HepG2 (cell line): Measurements from ENCODE around the gene CRNN. TPM values are rescaled to one million over a fixed set of nuclear protein-coding genes. Genes with fewer than 3 reads are reported as not detected.

Source experiments
- EHMT2 ChIP-seq: fragments of 200-600 bp; sonication (generic); IDR thresholded peaks from 2 replicates; pipeline ENCODE4 v1.7.0; 2017; ENCODE audit warnings: antibody characterized with exemption, low read depth, low read length, borderline replicate concordance
- GABPB1 ChIP-seq: IDR thresholded peaks from 2 replicates; pipeline ENCODE4 v1.6.1; 2016; ENCODE audit warnings: mild to moderate bottlenecking, missing genetic modification reagents, moderate library complexity, missing compliant biosample characterization
- MTA1 ChIP-seq: sonication (generic); formaldehyde crosslinking; IDR thresholded peaks from 2 replicates; pipeline ENCODE4 v1.4.0; 2020; ENCODE audit warnings: missing genetic modification reagents, mild to moderate bottlenecking, borderline replicate concordance
- PHF8 ChIP-seq: sonication (generic); formaldehyde crosslinking; IDR thresholded peaks from 2 replicates; pipeline ENCODE4 v1.5.0; 2020; ENCODE audit warnings: missing genetic modification reagents
- TP53 ChIP-seq: sonication (generic); formaldehyde crosslinking; conservative IDR thresholded peaks from 2 replicates; pipeline ENCODE4 v1.4.0; 2020; ENCODE audit warnings: missing genetic modification reagents
- ZNF136 ChIP-seq: sonication (generic); formaldehyde crosslinking; IDR thresholded peaks from 2 replicates; pipeline ENCODE4 v1.8.1; 2022; ENCODE audit warnings: low read depth, mild to moderate bottlenecking, moderate library complexity, missing genetic modification reagents
- ZNF598 ChIP-seq: sonication (generic); formaldehyde crosslinking; IDR thresholded peaks from 2 replicates; pipeline ENCODE4 v1.5.1; 2020; ENCODE audit warnings: mild to moderate bottlenecking, missing genetic modification reagents, borderline replicate concordance
- ZNF781 ChIP-seq: sonication (generic); formaldehyde crosslinking; IDR thresholded peaks from 2 replicates; pipeline ENCODE4 v1.5.1; 2020; ENCODE audit warnings: borderline replicate concordance, mild to moderate bottlenecking, missing genetic modification reagents; ENCODE audit errors: not compliant biosample characterization
- polyA plus RNA-seq, 8 experiments: library from polyadenylated mRNA; depleted of rRNA in 3 of 8; stranded (reverse) in 7 of 8; unstranded in 1 of 8; fragments of >200 nt; fragmentation: Illumina TruSeq in 4 of 8; extraction: Trizol in 4 of 8; gene quantifications; 2 replicates each; pipeline versions ENCODE4 v1.2.1 to v1.2.3, GENCODE V29; 2011 to 2016; ENCODE audit warnings: low read depth in 4 of 8, missing spikeins in 1 of 8, mixed read lengths in 1 of 8; ENCODE audit not compliant: insufficient read depth in 1 of 8
- total RNA-seq, 5 experiments: library from RNA; depleted of rRNA; stranded (reverse); fragments of >200 nt; fragmentation: Illumina TruSeq; extraction: Trizol; gene quantifications; 2 replicates each; pipeline ENCODE4 v1.2.3, GENCODE V29; 2016; ENCODE audit warnings: low read depth in 1 of 5
- TF ChIP-seq, protein P1 (sequence below): sonication (generic); formaldehyde crosslinking; IDR thresholded peaks from 2 replicates; pipeline ENCODE4 v1.5.1; 2020; ENCODE audit warnings: missing genetic modification reagents, mild to moderate bottlenecking, borderline replicate concordance
- TF ChIP-seq, protein P2 (sequence below), 2 experiments: sonication (generic) in 1 of 2; formaldehyde crosslinking in 1 of 2; IDR thresholded peaks; 2 replicates each; pipeline versions ENCODE4 v1.6.1 to v1.9.0; 2014 to 2022; ENCODE audit warnings: antibody characterized with exemption in 1 of 2, borderline replicate concordance in 1 of 2, inconsistent platforms in 1 of 2, low read depth in 1 of 2, missing genetic modification reagents in 1 of 2
- TF ChIP-seq, protein P3 (sequence below): sonication (generic); formaldehyde crosslinking; IDR thresholded peaks from 2 replicates; pipeline ENCODE4 v1.9.0; 2021; ENCODE audit warnings: mild to moderate bottlenecking, missing genetic modification reagents

CRNN gene
- total and polyA plus RNA-seq, 2 of the 13 experiments (the other 11 are each of a cell fraction or from before 2014, with no cell fraction given) = not detected

GRCh38 chr1:152459596-152460528 lies 45.8 kb upstream of the CRNN start (continued):
- TF ChIP-seq, protein P1, sequence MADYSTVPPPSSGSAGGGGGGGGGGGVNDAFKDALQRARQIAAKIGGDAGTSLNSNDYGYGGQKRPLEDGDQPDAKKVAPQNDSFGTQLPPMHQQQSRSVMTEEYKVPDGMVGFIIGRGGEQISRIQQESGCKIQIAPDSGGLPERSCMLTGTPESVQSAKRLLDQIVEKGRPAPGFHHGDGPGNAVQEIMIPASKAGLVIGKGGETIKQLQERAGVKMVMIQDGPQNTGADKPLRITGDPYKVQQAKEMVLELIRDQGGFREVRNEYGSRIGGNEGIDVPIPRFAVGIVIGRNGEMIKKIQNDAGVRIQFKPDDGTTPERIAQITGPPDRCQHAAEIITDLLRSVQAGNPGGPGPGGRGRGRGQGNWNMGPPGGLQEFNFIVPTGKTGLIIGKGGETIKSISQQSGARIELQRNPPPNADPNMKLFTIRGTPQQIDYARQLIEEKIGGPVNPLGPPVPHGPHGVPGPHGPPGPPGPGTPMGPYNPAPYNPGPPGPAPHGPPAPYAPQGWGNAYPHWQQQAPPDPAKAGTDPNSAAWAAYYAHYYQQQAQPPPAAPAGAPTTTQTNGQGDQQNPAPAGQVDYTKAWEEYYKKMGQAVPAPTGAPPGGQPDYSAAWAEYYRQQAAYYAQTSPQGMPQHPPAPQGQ = no peak
- TF ChIP-seq GABPB1 (CRISPR knock-in tag) = peak; percentile 37; the same call in 1 of the 2 replicates
- TF ChIP-seq ZNF781 (CRISPR knock-in tag) = no peak
- TF ChIP-seq ZNF598 (CRISPR knock-in tag) = no peak
- no peak for TF ChIP-seq MTA1 (CRISPR knock-in tag)
- TF ChIP-seq, protein P2, sequence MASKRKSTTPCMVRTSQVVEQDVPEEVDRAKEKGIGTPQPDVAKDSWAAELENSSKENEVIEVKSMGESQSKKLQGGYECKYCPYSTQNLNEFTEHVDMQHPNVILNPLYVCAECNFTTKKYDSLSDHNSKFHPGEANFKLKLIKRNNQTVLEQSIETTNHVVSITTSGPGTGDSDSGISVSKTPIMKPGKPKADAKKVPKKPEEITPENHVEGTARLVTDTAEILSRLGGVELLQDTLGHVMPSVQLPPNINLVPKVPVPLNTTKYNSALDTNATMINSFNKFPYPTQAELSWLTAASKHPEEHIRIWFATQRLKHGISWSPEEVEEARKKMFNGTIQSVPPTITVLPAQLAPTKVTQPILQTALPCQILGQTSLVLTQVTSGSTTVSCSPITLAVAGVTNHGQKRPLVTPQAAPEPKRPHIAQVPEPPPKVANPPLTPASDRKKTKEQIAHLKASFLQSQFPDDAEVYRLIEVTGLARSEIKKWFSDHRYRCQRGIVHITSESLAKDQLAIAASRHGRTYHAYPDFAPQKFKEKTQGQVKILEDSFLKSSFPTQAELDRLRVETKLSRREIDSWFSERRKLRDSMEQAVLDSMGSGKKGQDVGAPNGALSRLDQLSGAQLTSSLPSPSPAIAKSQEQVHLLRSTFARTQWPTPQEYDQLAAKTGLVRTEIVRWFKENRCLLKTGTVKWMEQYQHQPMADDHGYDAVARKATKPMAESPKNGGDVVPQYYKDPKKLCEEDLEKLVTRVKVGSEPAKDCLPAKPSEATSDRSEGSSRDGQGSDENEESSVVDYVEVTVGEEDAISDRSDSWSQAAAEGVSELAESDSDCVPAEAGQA (IDR thresholded peaks at IDR 0.05; ENCODE audit: low read depth) = no peak
- TF ChIP-seq, protein P2 (CRISPR knock-in tag; IDR thresholded peaks at IDR 0.05; ENCODE audit: borderline replicate concordance) = no peak
- no peak for TF ChIP-seq EHMT2
- no peak for TF ChIP-seq ZNF136 (CRISPR knock-in tag)
- TF ChIP-seq PHF8 (CRISPR knock-in tag) = peak; percentile 24; the same call in 1 of the 2 replicates
- TF ChIP-seq, protein P3, sequence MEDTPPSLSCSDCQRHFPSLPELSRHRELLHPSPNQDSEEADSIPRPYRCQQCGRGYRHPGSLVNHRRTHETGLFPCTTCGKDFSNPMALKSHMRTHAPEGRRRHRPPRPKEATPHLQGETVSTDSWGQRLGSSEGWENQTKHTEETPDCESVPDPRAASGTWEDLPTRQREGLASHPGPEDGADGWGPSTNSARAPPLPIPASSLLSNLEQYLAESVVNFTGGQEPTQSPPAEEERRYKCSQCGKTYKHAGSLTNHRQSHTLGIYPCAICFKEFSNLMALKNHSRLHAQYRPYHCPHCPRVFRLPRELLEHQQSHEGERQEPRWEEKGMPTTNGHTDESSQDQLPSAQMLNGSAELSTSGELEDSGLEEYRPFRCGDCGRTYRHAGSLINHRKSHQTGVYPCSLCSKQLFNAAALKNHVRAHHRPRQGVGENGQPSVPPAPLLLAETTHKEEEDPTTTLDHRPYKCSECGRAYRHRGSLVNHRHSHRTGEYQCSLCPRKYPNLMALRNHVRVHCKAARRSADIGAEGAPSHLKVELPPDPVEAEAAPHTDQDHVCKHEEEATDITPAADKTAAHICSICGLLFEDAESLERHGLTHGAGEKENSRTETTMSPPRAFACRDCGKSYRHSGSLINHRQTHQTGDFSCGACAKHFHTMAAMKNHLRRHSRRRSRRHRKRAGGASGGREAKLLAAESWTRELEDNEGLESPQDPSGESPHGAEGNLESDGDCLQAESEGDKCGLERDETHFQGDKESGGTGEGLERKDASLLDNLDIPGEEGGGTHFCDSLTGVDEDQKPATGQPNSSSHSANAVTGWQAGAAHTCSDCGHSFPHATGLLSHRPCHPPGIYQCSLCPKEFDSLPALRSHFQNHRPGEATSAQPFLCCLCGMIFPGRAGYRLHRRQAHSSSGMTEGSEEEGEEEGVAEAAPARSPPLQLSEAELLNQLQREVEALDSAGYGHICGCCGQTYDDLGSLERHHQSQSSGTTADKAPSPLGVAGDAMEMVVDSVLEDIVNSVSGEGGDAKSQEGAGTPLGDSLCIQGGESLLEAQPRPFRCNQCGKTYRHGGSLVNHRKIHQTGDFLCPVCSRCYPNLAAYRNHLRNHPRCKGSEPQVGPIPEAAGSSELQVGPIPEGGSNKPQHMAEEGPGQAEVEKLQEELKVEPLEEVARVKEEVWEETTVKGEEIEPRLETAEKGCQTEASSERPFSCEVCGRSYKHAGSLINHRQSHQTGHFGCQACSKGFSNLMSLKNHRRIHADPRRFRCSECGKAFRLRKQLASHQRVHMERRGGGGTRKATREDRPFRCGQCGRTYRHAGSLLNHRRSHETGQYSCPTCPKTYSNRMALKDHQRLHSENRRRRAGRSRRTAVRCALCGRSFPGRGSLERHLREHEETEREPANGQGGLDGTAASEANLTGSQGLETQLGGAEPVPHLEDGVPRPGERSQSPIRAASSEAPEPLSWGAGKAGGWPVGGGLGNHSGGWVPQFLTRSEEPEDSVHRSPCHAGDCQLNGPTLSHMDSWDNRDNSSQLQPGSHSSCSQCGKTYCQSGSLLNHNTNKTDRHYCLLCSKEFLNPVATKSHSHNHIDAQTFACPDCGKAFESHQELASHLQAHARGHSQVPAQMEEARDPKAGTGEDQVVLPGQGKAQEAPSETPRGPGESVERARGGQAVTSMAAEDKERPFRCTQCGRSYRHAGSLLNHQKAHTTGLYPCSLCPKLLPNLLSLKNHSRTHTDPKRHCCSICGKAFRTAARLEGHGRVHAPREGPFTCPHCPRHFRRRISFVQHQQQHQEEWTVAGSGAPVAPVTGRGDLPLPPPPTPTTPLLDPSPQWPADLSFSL = no peak
- no peak for TF ChIP-seq TP53 (CRISPR knock-in tag)
